PC-3 (cell line): ENCODE data around the gene KRABD2.

Experiments used
- CTCF ChIP-seq: fragments of 300-600 bp; sonication (generic); conservative IDR thresholded peaks from 2 replicates; pipeline ENCODE4 v1.5.1; 2017; ENCODE audit warnings: antibody characterized with exemption, low read depth, mild to moderate bottlenecking, low read length
- EZH2 ChIP-seq: fragments of 300-600 bp; sonication (generic); IDR thresholded peaks from one replicate; pipeline ENCODE4 v1.6.1; 2017; ENCODE audit warnings: antibody characterized with exemption, mild to moderate bottlenecking, low read length; ENCODE audit not compliant: unreplicated experiment
- EZH2phosphoT487 ChIP-seq: fragments of 300-600 bp; sonication (generic); IDR thresholded peaks from 2 replicates; pipeline ENCODE4 v1.6.1; 2018; ENCODE audit warnings: mild to moderate bottlenecking, antibody characterized with exemption, low read length, borderline replicate concordance

- TF ChIP-seq CTCF (peak; percentile 81), EZH2 (no peak), EZH2phosphoT487 (no peak)
Observed at GRCh38 chr17:8409966-8410882, 33.7 kb upstream of the KRABD2 start.
